Vagina (tissue), 2 donors: Measurements from ENCODE around the gene CTSS.

Source experiments
- CTCF ChIP-seq, 3 experiments: fragments of 450-650 bp in 2 of 3; fragments of 200-600 bp in 1 of 3; sonication (generic) in 1 of 3; IDR thresholded peaks; one replicate each; pipeline ENCODE4 v1.5.1; 2017 to 2019; ENCODE audit warnings: antibody characterized with exemption in 3 of 3, mild to moderate bottlenecking in 2 of 3, moderate library complexity in 2 of 3
- POLR2A ChIP-seq, 2 donors: fragments of 450-650 bp; IDR thresholded peaks; one replicate each; pipeline ENCODE4 v1.6.1; 2017; ENCODE audit warnings: antibody characterized with exemption in 2 of 2, mild to moderate bottlenecking in 2 of 2, moderate library complexity in 2 of 2
- POLR2AphosphoS5 ChIP-seq, 2 donors: sonication (generic); formaldehyde crosslinking; IDR thresholded peaks; one replicate each; pipeline ENCODE4 v1.9.0; 2017; ENCODE audit warnings: antibody characterized with exemption in 2 of 2, mild to moderate bottlenecking in 2 of 2, low read depth in 1 of 2; ENCODE audit not compliant: insufficient read depth in 1 of 2

- TF ChIP-seq POLR2A (IDR thresholded peaks at IDR 0.05) = no peak
- no peak for TF ChIP-seq CTCF (IDR thresholded peaks at IDR 0.05)
- TF ChIP-seq POLR2AphosphoS5 (IDR thresholded peaks at IDR 0.05; ENCODE audit: insufficient read depth in 1 of 2, low read depth in 1 of 2) = no peak
Observed at GRCh38 chr1:150720098-150720497, 45.5 kb downstream of the CTSS start.
